Endodermal cell (in vitro differentiated cells): ENCODE data around the gene MPRIP. TPM values are rescaled to one million over a fixed set of nuclear protein-coding genes. Genes with fewer than 3 reads are reported as not detected.

Source experiments
- DNase-seq: peaks from one replicate; pipeline ENCODE4 v3.0.0-alpha.2; 2017
- H3K27ac ChIP-seq: 2 replicates; pipeline ENCODE4 v1.5.1; 2013; ENCODE audit warnings: mild to moderate bottlenecking, low read depth, low read length, moderate library complexity
- H3K27me3 ChIP-seq: 2 replicates; pipeline ENCODE4 v1.6.1; 2013; ENCODE audit warnings: mild to moderate bottlenecking, low read length, moderate library complexity; ENCODE audit not compliant: insufficient read depth, control insufficient read depth, poor library complexity, severe bottlenecking
- H3K36me3 ChIP-seq: 2 replicates; pipeline ENCODE4 v1.7.0; 2013; ENCODE audit warnings: mild to moderate bottlenecking, low read length, moderate library complexity; ENCODE audit not compliant: control insufficient read depth, insufficient read depth
- H3K4me1 ChIP-seq: one replicate; pipeline ENCODE4 v1.7.0; 2013; ENCODE audit warnings: low read length; ENCODE audit not compliant: control insufficient read depth, insufficient read depth
- H3K4me3 ChIP-seq: 2 replicates; pipeline ENCODE4 v1.5.1; 2013; ENCODE audit warnings: mild to moderate bottlenecking, low read length, moderate library complexity
- H3K9ac ChIP-seq: 2 replicates; pipeline ENCODE4 v1.6.1; 2013; ENCODE audit warnings: mild to moderate bottlenecking, low read length, moderate library complexity; ENCODE audit not compliant: poor library complexity, severe bottlenecking; ENCODE audit errors: extremely low read depth
- H3K9me3 ChIP-seq: 2 replicates; pipeline ENCODE4 v1.6.1; 2013; ENCODE audit warnings: mild to moderate bottlenecking, low read length, moderate library complexity; ENCODE audit not compliant: control insufficient read depth
- H3K27ac Mint-ChIP-seq: 2 replicates; pipeline ENCODE4 v1.8.0; 2020; ENCODE audit warnings: mixed read lengths
- H3K27me3 Mint-ChIP-seq: 2 replicates; pipeline ENCODE4 v1.8.0; 2021; ENCODE audit warnings: mild to moderate bottlenecking, mixed read lengths; ENCODE audit not compliant: insufficient read depth
- H3K36me3 Mint-ChIP-seq: 2 replicates; pipeline ENCODE4 v1.8.0; 2020; ENCODE audit warnings: low read depth, mixed read lengths
- H3K4me1 Mint-ChIP-seq: 2 replicates; pipeline ENCODE4 v1.8.0; 2020; ENCODE audit warnings: mixed read lengths
- H3K4me3 Mint-ChIP-seq: 2 replicates; pipeline ENCODE4 v1.8.0; 2020; ENCODE audit warnings: mild to moderate bottlenecking, moderate library complexity, mixed read lengths
- H3K9me3 Mint-ChIP-seq: 2 replicates; pipeline ENCODE4 v1.8.0; 2020; ENCODE audit warnings: mild to moderate bottlenecking, mixed read lengths
- WGBS, 2 experiments: methylation state at CpG; one replicate each; pipeline versions ENCODE4 v1.1.5 to v1.1.7; 2013; ENCODE audit warnings: missing lambda C conversion rate in 2 of 2, mixed read lengths in 1 of 2; ENCODE audit not compliant: insufficient coverage in 1 of 2, insufficient read length in 1 of 2; 5-methylcytosine and 5-hydroxymethylcytosine counted together
- total RNA-seq, 2 donors: library from RNA; stranded (reverse); fragmentation: NEBNext Ultra II Directional in 1 of 2; extraction: Animal tissue kit (Norgen Biotek cat#: 25700) in 1 of 2; gene quantifications; 2 replicates in 1 of 2; 3 replicates in 1 of 2; pipeline ENCODE4 v1.2.1, GENCODE V29; 2021
- TF ChIP-seq, protein P1 (sequence below): fragments of 200-600 bp; sonication (generic); conservative IDR thresholded peaks from 2 replicates; pipeline ENCODE4 v1.5.0; 2021; ENCODE audit warnings: antibody characterized with exemption, mild to moderate bottlenecking

MPRIP gene
- total RNA-seq, 2 donors from 2014 or later: 154 to 155 TPM

DNA sequence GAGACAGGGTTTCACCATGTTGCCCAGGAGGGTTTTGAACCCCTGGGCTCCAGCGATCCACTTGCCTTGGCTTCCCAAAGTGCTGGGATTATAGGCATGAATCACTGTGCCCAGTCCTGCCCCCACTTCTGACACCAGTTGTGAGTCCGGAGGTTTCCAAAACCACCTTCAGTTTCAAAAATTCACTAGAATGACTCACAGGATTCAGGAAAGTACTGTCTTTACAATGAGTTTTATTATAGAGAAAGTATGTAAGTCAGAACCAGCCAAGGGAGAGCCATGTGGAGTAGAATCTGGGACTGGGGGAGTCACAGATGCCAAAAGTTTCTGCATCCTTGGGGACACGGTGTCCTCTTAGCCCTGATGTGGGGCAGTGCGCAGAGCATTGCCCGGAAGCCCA, 108.8 kb downstream of the MPRIP start:
- H3K27me3 Mint-ChIP-seq: no peaks in the 10 kb centered on the region
- Histone ChIP-seq H3K27me3 (no peaks in the 10 kb centered on the region), H3K9me3 (no peaks in the 10 kb centered on the region), H3K4me1 (no peaks in the 10 kb centered on the region), H3K4me3 (no peak overlapping the region), H3K27ac (no peak overlapping the region), H3K9ac (no peak overlapping the region), H3K36me3 (peaks cover 55% of the 10 kb centered on the region)
- no peaks in the 10 kb centered on the region for H3K4me1 Mint-ChIP-seq
- no peaks in the 10 kb centered on the region for H3K9me3 Mint-ChIP-seq
- peaks cover 69% of the 10 kb centered on the region for H3K36me3 Mint-ChIP-seq
- H3K27ac Mint-ChIP-seq: no peak overlapping the region
- 96% methylated on average over 5 of the region's 5 CpGs; no CpG with 5 or more reads in 1 of the 2 experiments for WGBS, 2 experiments
- H3K4me3 Mint-ChIP-seq: no peak overlapping the region
- TF ChIP-seq, protein P1, sequence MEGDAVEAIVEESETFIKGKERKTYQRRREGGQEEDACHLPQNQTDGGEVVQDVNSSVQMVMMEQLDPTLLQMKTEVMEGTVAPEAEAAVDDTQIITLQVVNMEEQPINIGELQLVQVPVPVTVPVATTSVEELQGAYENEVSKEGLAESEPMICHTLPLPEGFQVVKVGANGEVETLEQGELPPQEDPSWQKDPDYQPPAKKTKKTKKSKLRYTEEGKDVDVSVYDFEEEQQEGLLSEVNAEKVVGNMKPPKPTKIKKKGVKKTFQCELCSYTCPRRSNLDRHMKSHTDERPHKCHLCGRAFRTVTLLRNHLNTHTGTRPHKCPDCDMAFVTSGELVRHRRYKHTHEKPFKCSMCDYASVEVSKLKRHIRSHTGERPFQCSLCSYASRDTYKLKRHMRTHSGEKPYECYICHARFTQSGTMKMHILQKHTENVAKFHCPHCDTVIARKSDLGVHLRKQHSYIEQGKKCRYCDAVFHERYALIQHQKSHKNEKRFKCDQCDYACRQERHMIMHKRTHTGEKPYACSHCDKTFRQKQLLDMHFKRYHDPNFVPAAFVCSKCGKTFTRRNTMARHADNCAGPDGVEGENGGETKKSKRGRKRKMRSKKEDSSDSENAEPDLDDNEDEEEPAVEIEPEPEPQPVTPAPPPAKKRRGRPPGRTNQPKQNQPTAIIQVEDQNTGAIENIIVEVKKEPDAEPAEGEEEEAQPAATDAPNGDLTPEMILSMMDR: no peak
- DNase-seq: no peak

DNA sequence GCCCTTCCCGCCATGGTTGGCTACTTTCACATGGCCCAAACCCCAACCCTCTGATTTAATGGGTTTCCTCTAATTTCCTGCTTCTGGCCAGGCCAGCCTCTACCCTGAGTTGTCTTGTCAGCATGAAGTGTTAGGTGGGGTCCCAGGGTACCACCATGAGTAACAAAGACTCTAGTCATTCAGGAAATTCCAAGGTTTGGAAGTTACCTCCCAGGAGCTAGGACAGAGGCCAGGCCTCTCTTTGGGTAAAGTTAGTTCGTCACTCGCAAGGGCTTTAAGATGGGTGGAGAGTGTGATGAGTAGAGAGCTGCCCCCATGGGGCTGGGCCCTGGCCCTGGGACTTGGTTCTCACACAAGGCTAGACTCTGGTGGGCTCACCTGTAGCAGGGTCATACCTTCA, 109.3 kb downstream of the MPRIP start:
- Mint-ChIP-seq H3K4me3 (no peak overlapping the region), H3K36me3 (peaks cover 74% of the 10 kb centered on the region), H3K27me3 (no peaks in the 10 kb centered on the region), H3K9me3 (no peaks in the 10 kb centered on the region), H3K4me1 (no peaks in the 10 kb centered on the region), H3K27ac (no peak overlapping the region)
- Histone ChIP-seq H3K4me1 (no peaks in the 10 kb centered on the region), H3K27me3 (no peaks in the 10 kb centered on the region), H3K9ac (no peak overlapping the region), H3K27ac (no peak overlapping the region), H3K9me3 (no peaks in the 10 kb centered on the region), H3K4me3 (no peak overlapping the region), H3K36me3 (peaks cover 51% of the 10 kb centered on the region)
- TF ChIP-seq, protein P1: no peak
- WGBS, 2 experiments: 92% methylated on average over 3 of the region's 3 CpGs; no CpG with 5 or more reads in 1 of the 2 experiments
- no peak for DNase-seq

DNA sequence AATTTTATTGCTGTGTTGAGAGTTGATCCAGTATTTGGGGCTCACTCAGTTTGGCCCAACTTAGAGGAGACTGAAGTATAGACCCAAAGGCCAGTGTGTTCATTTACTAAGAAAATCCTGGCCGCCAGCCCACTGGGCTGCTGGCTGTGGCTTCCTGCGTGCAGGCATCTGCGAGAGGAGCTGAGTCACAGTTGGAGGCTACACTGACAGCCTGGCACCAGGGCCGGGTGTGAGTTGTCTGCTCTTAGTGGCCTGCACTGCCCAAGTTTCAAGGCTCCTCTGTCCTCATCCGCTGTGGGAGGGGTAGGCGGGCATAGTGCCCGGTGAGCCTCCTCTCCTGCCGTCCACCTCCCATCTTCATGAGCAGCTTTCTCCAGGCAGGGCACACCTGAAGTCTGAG, 109.7 kb downstream of the MPRIP start:
- no peak overlapping the region for H3K9ac ChIP-seq
- TF ChIP-seq, protein P1: no peak
- peaks cover 47% of the 10 kb centered on the region for H3K36me3 ChIP-seq
- H3K27me3 ChIP-seq: no peaks in the 10 kb centered on the region
- H3K36me3 Mint-ChIP-seq: peaks cover 74% of the 10 kb centered on the region
- no peak overlapping the region for H3K27ac Mint-ChIP-seq
- H3K27me3 Mint-ChIP-seq: no peaks in the 10 kb centered on the region
- no peak overlapping the region for H3K4me3 Mint-ChIP-seq
- no peaks in the 10 kb centered on the region for H3K4me1 ChIP-seq
- H3K9me3 ChIP-seq: no peaks in the 10 kb centered on the region
- H3K9me3 Mint-ChIP-seq: no peaks in the 10 kb centered on the region
- no peak overlapping the region for H3K4me3 ChIP-seq
- DNase-seq: no peak
- no peak overlapping the region for H3K27ac ChIP-seq
- no peaks in the 10 kb centered on the region for H3K4me1 Mint-ChIP-seq
- WGBS, 2 experiments: 88 to 90% methylated on average over 6 to 8 of the region's 8 CpGs
